Measurements from ENCODE around the gene RPS4Y1.

Gene RPS4Y1

GRCh38 chrY:2846791-2847190 lies 5.4 kb downstream of the RPS4Y1 start:
- H2AFZ ChIP-seq (ENCODE audit: low read length), result no peak overlapping the region
- TF ChIP-seq EZH2phosphoT487 (IDR thresholded peaks at IDR 0.05; ENCODE audit: borderline replicate concordance), result no peak
- TF ChIP-seq CTCF (conservative IDR thresholded peaks at IDR 0.05; ENCODE audit: low read length), result no peak
- no peaks in the 10 kb centered on the region for H3K9me2 ChIP-seq (replicated peaks; ENCODE audit: low read depth, low read length)
- H3K27me3 ChIP-seq (ENCODE audit: insufficient read depth, low read length, poor library complexity, severe bottlenecking), result no peaks in the 10 kb centered on the region
- H3K9me3 ChIP-seq (ENCODE audit: insufficient read depth, low read depth, low read length), result no peaks in the 10 kb centered on the region
- no peaks in the 10 kb centered on the region for H3F3A ChIP-seq (ENCODE audit: low read depth)
- no peaks in the 10 kb centered on the region for H4K20me1 ChIP-seq (ENCODE audit: insufficient read depth, low read length, poor library complexity, severe bottlenecking)
- no peak overlapping the region for H3K4me3 ChIP-seq (ENCODE audit: low read length, poor library complexity, severe bottlenecking)
- H3K79me2 ChIP-seq (ENCODE audit: insufficient read depth, low read length), result no peaks in the 10 kb centered on the region
- H3K4me1 ChIP-seq (ENCODE audit: insufficient read depth, low read length, poor library complexity, severe bottlenecking), result no peaks in the 10 kb centered on the region
- no peaks in the 10 kb centered on the region for H3K36me3 ChIP-seq (ENCODE audit: insufficient read depth, low read length)
- H3K9ac ChIP-seq (ENCODE audit: low read depth, low read length, poor library complexity, severe bottlenecking), result no peak overlapping the region
- H3K4me2 ChIP-seq (ENCODE audit: low read depth, low read length, poor library complexity, severe bottlenecking), result no peak overlapping the region

- H3K4me3 ChIP-seq (ENCODE audit: low read length, poor library complexity, severe bottlenecking), result no peak overlapping the region
- H2AFZ ChIP-seq (ENCODE audit: low read length), result no peak overlapping the region
- no peaks in the 10 kb centered on the region for H3K79me2 ChIP-seq (ENCODE audit: insufficient read depth, low read length)
- H3K9me3 ChIP-seq (ENCODE audit: insufficient read depth, low read depth, low read length), result no peaks in the 10 kb centered on the region
- no peaks in the 10 kb centered on the region for H3K36me3 ChIP-seq (ENCODE audit: insufficient read depth, low read length)
- H4K20me1 ChIP-seq (ENCODE audit: insufficient read depth, low read length, poor library complexity, severe bottlenecking), result no peaks in the 10 kb centered on the region
- TF ChIP-seq EZH2phosphoT487 (IDR thresholded peaks at IDR 0.05; ENCODE audit: borderline replicate concordance) (no peak), CTCF (conservative IDR thresholded peaks at IDR 0.05; ENCODE audit: low read length) (no peak)
- no peaks in the 10 kb centered on the region for H3K4me1 ChIP-seq (ENCODE audit: insufficient read depth, low read length, poor library complexity, severe bottlenecking)
- no peaks in the 10 kb centered on the region for H3F3A ChIP-seq (ENCODE audit: low read depth)
- H3K9ac ChIP-seq (ENCODE audit: low read depth, low read length, poor library complexity, severe bottlenecking), result no peak overlapping the region
- no peaks in the 10 kb centered on the region for H3K27me3 ChIP-seq (ENCODE audit: insufficient read depth, low read length, poor library complexity, severe bottlenecking)
- H3K9me2 ChIP-seq (replicated peaks; ENCODE audit: low read depth, low read length), result no peaks in the 10 kb centered on the region
- H3K4me2 ChIP-seq (ENCODE audit: low read depth, low read length, poor library complexity, severe bottlenecking), result no peak overlapping the region
Observed at GRCh38 chrY:2848384-2848783, 7.0 kb downstream of the RPS4Y1 start.

GRCh38 chrY:2849368-2849767 lies 8.0 kb downstream of the RPS4Y1 start:
- H3K79me2 ChIP-seq (ENCODE audit: insufficient read depth, low read length), result no peaks in the 10 kb centered on the region
- H3K36me3 ChIP-seq (ENCODE audit: insufficient read depth, low read length), result no peaks in the 10 kb centered on the region

More at GRCh38 chrY:2849368-2849767, 8.0 kb downstream of the RPS4Y1 start:
- Histone ChIP-seq H2AFZ (ENCODE audit: low read length) (no peak overlapping the region), H3K9ac (ENCODE audit: low read depth, low read length, poor library complexity, severe bottlenecking) (no peak overlapping the region), H4K20me1 (ENCODE audit: insufficient read depth, low read length, poor library complexity, severe bottlenecking) (no peaks in the 10 kb centered on the region), H3K9me3 (ENCODE audit: insufficient read depth, low read depth, low read length) (no peaks in the 10 kb centered on the region), H3K27me3 (ENCODE audit: insufficient read depth, low read length, poor library complexity, severe bottlenecking) (no peaks in the 10 kb centered on the region), H3F3A (ENCODE audit: low read depth) (no peaks in the 10 kb centered on the region), H3K4me2 (ENCODE audit: low read depth, low read length, poor library complexity, severe bottlenecking) (no peak overlapping the region), H3K4me1 (ENCODE audit: insufficient read depth, low read length, poor library complexity, severe bottlenecking) (no peaks in the 10 kb centered on the region), H3K4me3 (ENCODE audit: low read length, poor library complexity, severe bottlenecking) (no peak overlapping the region), H3K9me2 (replicated peaks; ENCODE audit: low read depth, low read length) (no peaks in the 10 kb centered on the region)
- TF ChIP-seq CTCF (conservative IDR thresholded peaks at IDR 0.05; ENCODE audit: low read length) (no peak), EZH2phosphoT487 (IDR thresholded peaks at IDR 0.05; ENCODE audit: borderline replicate concordance) (no peak)

All from Loucy (cell line).